Urinary bladder (tissue), 4 donors: ENCODE data around the gene HSPA12A. TPM values are rescaled to one million over a fixed set of nuclear protein-coding genes. Genes with fewer than 3 reads are reported as not detected.
"Not testable (repeated sequence)": the region's sequence is repeated elsewhere in the genome, so short reads cannot be mapped to it uniquely, and the experiment has no call there.

Experiments used
- DNase-seq: peaks from one replicate; pipeline ENCODE4 v3.0.0-alpha.2; 2015; ENCODE audit errors: extremely low spot score
- H3K27ac ChIP-seq: one replicate; pipeline ENCODE4 v1.5.1; 2013; ENCODE audit warnings: low read depth, mild to moderate bottlenecking, moderate library complexity
- H3K36me3 ChIP-seq: one replicate; pipeline ENCODE4 v1.6.1; 2013; ENCODE audit warnings: mild to moderate bottlenecking, moderate library complexity; ENCODE audit not compliant: insufficient read depth
- H3K4me1 ChIP-seq: one replicate; pipeline ENCODE4 v1.6.1; 2013; ENCODE audit warnings: mild to moderate bottlenecking, moderate library complexity; ENCODE audit not compliant: insufficient read depth
- H3K4me3 ChIP-seq: one replicate; pipeline ENCODE4 v1.5.1; 2013; ENCODE audit warnings: low read depth, low read length
- WGBS: extraction: QIAGEN DNeasy Blood & Tissue Kit; methylation state at CpG from one replicate; pipeline ENCODE4 v1.1.7; 2013; 5-methylcytosine and 5-hydroxymethylcytosine counted together
- polyA plus RNA-seq: library from polyadenylated mRNA; stranded (reverse); fragments of 200-250 nt; gene quantifications from one replicate; pipeline ENCODE4 v1.2.3, GENCODE V29; 2013
- total RNA-seq: library from RNA; depleted of rRNA; stranded (reverse); fragments of >200 nt; gene quantifications from one replicate; pipeline ENCODE4 v1.2.3, GENCODE V29; 2014
- donor health status: healthy with polysubstance abuse.
- donor health status: healthy.

HSPA12A gene
- total and polyA plus RNA-seq, 2 donors: 9.1 to 24.4 TPM

GRCh38 chr10:116722736-116723427, 19.5 kb downstream of the HSPA12A start:
- no peaks in the 10 kb centered on the region for H3K36me3 ChIP-seq
- WGBS: 84% methylated on average over 6 of the region's 6 CpGs
- H3K4me1 ChIP-seq: no peaks in the 10 kb centered on the region
- H3K27ac ChIP-seq: no peak overlapping the region
- no peak overlapping the region for H3K4me3 ChIP-seq
- no peak for DNase-seq

GRCh38 chr10:116721547-116722392, 20.6 kb downstream of the HSPA12A start:
- no peaks in the 10 kb centered on the region for H3K36me3 ChIP-seq
- no peaks in the 10 kb centered on the region for H3K4me1 ChIP-seq
- H3K27ac ChIP-seq: no peak overlapping the region
- no peak overlapping the region for H3K4me3 ChIP-seq
- WGBS: 58% methylated on average over 20 of the region's 20 CpGs
- DNase-seq: no peak

- 65% methylated on average over 7 of the region's 7 CpGs for WGBS
- Histone ChIP-seq H3K4me1 (no peaks in the 10 kb centered on the region), H3K36me3 (no peaks in the 10 kb centered on the region)
Observed at GRCh38 chr10:116720668-116721546, 21.5 kb downstream of the HSPA12A start.

GRCh38 chr10:116720241-116720643, 22.1 kb downstream of the HSPA12A start:
- no peak for DNase-seq
- no peak overlapping the region for H3K27ac ChIP-seq
- H3K4me1 ChIP-seq: no peaks in the 10 kb centered on the region
- 79% methylated on average over 7 of the region's 7 CpGs for WGBS
- no peak overlapping the region for H3K4me3 ChIP-seq
- no peaks in the 10 kb centered on the region for H3K36me3 ChIP-seq

More at GRCh38 chr10:116720668-116721546, 21.5 kb downstream of the HSPA12A start:
- no peak overlapping the region for H3K4me3 ChIP-seq
- no peak for DNase-seq
- no peak overlapping the region for H3K27ac ChIP-seq

GRCh38 chr10:116719804-116720203, 22.6 kb downstream of the HSPA12A start:
- Histone ChIP-seq H3K4me1 (no peaks in the 10 kb centered on the region), H3K36me3 (no peaks in the 10 kb centered on the region), H3K4me3 (no peak overlapping the region), H3K27ac (no peak overlapping the region)
- no peak for DNase-seq
- 85% methylated on average over 1 of the region's 1 CpG for WGBS

DNA sequence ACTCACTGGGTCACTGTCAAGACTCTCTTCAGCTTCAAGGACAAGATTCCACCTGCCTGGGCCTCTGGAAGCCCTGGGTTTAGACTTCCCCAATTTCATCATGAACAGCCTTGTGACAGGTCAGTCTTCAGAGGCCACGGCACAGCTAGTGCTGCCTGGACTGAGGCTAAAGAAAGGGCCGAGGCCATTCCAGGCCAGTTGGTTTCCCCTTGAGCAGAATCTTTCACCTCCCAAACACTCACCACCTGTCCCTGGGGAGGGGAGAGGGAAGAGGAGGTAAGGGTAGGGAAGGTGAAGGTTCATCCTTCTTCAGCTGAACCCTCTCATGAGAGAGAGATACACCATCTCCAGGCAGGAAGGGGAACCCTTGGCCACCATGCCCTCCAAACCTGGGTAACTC, 24.3 kb downstream of the HSPA12A start:
- WGBS: 91% methylated on average over 2 of the region's 2 CpGs
- Histone ChIP-seq H3K4me1 (no peaks in the 10 kb centered on the region), H3K27ac (no peak overlapping the region), H3K4me3 (no peak overlapping the region), H3K36me3 (no peaks in the 10 kb centered on the region)
- no peak for DNase-seq

DNA sequence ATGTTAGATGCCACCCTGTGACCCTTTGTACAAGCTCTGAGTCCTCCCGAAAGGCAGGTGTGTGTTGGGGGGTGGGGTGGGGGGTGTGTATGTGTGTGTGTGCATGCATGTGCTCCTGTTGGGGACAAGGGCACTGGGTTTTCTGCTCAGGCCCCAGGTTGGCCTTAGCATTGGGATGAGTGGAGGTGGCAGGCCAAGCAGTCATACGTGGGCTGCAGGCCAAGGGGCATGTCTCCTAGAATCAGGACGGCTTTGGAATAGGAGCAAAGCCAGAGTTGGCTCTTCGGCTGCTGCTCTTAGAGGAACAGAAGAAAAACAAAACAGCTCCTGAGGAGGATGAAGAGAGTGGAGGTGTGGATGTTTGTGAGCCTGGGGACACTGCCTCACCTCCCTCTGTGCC, 26.0 kb downstream of the HSPA12A start:
- Histone ChIP-seq H3K36me3 (no peaks in the 10 kb centered on the region), H3K4me3 (no peak overlapping the region), H3K4me1 (no peaks in the 10 kb centered on the region), H3K27ac (no peak overlapping the region)
- WGBS: 50% methylated on average over 4 of the region's 4 CpGs
- DNase-seq: no peak

GRCh38 chr10:116715839-116716377, 26.5 kb downstream of the HSPA12A start:
- Histone ChIP-seq H3K4me1 (no peaks in the 10 kb centered on the region), H3K4me3 (no peak overlapping the region), H3K36me3 (no peaks in the 10 kb centered on the region), H3K27ac (no peak overlapping the region)
- 91% methylated on average over 4 of the region's 4 CpGs for WGBS
- DNase-seq: no peak

GRCh38 chr10:116715341-116715740, 27.0 kb downstream of the HSPA12A start:
- Histone ChIP-seq H3K36me3 (no peaks in the 10 kb centered on the region), H3K4me3 (no peak overlapping the region), H3K4me1 (no peaks in the 10 kb centered on the region), H3K27ac (no peak overlapping the region)
- WGBS: 63% methylated on average over 4 of the region's 4 CpGs
- no peak for DNase-seq

- Histone ChIP-seq H3K36me3 (no peaks in the 10 kb centered on the region), H3K27ac (no peak overlapping the region), H3K4me1 (no peaks in the 10 kb centered on the region), H3K4me3 (no peak overlapping the region)
- no peak for DNase-seq
- WGBS: 37% methylated on average over 1 of the region's 1 CpG
Observed at GRCh38 chr10:116713846-116714245, 28.5 kb downstream of the HSPA12A start.

GRCh38 chr10:116712989-116713543, 29.3 kb downstream of the HSPA12A start:
- Histone ChIP-seq H3K4me1 (no peaks in the 10 kb centered on the region), H3K4me3 (no peak overlapping the region), H3K27ac (no peak overlapping the region), H3K36me3 (no peaks in the 10 kb centered on the region)
- WGBS: 84% methylated on average over 2 of the region's 2 CpGs
- no peak for DNase-seq

- no peak overlapping the region for H3K27ac ChIP-seq
- no peaks in the 10 kb centered on the region for H3K36me3 ChIP-seq
- 68% methylated on average over 3 of the region's 3 CpGs for WGBS
- H3K4me1 ChIP-seq: no peaks in the 10 kb centered on the region
- no peak overlapping the region for H3K4me3 ChIP-seq
- no peak for DNase-seq
Observed at GRCh38 chr10:116712519-116712918, 29.8 kb downstream of the HSPA12A start.

DNA sequence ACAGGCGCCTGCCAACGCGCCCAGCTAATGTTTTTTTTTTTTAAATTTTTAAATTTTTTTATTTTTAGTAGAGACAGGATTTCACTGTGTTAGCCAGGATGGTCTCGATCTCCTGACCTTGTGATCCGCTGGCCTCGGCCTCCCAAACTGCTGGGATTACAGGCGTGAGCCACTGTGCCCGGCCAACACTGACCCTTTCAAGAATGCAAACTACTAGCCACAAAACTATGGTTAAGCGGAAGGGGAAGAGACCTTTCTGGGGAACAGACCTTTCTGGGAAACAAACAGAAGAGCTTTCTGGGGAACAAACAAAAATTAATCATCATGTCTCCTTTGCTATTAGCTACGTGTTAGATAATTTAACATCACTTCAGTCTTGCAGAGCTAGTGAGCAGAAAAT, 30.6 kb downstream of the HSPA12A start:
- WGBS: 90% methylated on average over 10 of the region's 10 CpGs
- H3K27ac ChIP-seq: not testable (repeated sequence)

More for the DNA sequence above, 30.6 kb downstream of the HSPA12A start:
- not testable (repeated sequence) for H3K36me3 ChIP-seq, H3K4me1 ChIP-seq, H3K4me3 ChIP-seq, DNase-seq
